GM12892 (cell line): Measurements from ENCODE around the gene LGALS9B.
"Not testable (repeated sequence)": the region's sequence is repeated elsewhere in the genome, so short reads cannot be mapped to it uniquely, and the experiment has no call there.

Experiments
- POLR2A ChIP-seq: IDR thresholded peaks from 2 replicates; pipeline ENCODE4 v1.6.1; 2011; ENCODE audit warnings: low read depth, low read length, control low read depth
- POLR2AphosphoS5 ChIP-seq: IDR thresholded peaks from 2 replicates; pipeline ENCODE4 v1.6.1; 2011; ENCODE audit warnings: low read depth, low read length, control low read depth

DNA sequence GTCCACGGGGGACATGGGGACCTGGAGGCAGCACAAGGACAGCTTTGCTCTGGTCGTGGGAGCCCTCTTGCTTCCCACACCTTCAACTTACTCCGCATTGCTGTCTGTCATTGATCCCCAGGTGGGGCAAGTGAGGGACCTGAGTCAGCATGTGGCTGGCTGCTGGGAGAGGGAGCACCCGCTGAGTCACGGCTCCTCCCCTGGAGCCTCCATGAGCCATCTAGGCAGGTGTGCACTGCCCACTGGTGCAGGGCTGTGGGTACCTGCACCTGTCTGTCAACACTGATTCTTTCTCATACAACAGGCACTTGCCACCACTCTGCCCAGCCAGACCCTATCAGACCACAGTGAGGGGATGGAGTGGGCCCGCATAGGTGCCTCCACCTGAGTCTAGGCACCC lies 24.8 kb upstream of the LGALS9B start:
- TF ChIP-seq POLR2AphosphoS5, POLR2A: not testable (repeated sequence)
